SIG-M5 treated with dmso at 0.1 percent for 504 hours (cell line): ENCODE data around the gene CHCHD6.

Experiments
- DNase-seq: peaks from one replicate; lab custom pipeline; 2025; ENCODE audit not compliant: unreplicated experiment; lab: John Stamatoyannopoulos, UW

The CHCHD6 gene

GRCh38 chr3:126857928-126858327 lies 153.9 kb downstream of the CHCHD6 start:
- DNase-seq = no peak

GRCh38 chr3:126858401-126858800 lies 154.4 kb downstream of the CHCHD6 start:
- no peak for DNase-seq

GRCh38 chr3:126858887-126859286 lies 154.8 kb downstream of the CHCHD6 start:
- no peak for DNase-seq

GRCh38 chr3:126859415-126860246 lies 155.6 kb downstream of the CHCHD6 start:
- no peak for DNase-seq

- DNase-seq = no peak
These were observed 161.7 kb downstream of the CHCHD6 start for GRCh38 chr3:126865736-126866135.

- DNase-seq = no peak
These were observed 162.2 kb downstream of the CHCHD6 start for GRCh38 chr3:126866175-126866759.

- DNase-seq = no peak
These were observed 163.3 kb downstream of the CHCHD6 start for GRCh38 chr3:126867190-126867862.

- DNase-seq = no peak
These were observed 163.8 kb downstream of the CHCHD6 start for GRCh38 chr3:126867863-126868200.

- no peak for DNase-seq
These were observed 166.7 kb downstream of the CHCHD6 start for GRCh38 chr3:126870608-126871210.

- no peak for DNase-seq
These were observed 168.8 kb downstream of the CHCHD6 start for GRCh38 chr3:126872701-126873342.

- DNase-seq = no peak
These were observed 169.4 kb downstream of the CHCHD6 start for GRCh38 chr3:126873416-126873815.

GRCh38 chr3:126878664-126879063 lies 174.6 kb downstream of the CHCHD6 start:
- DNase-seq = no peak

- no peak for DNase-seq
These were observed 176.9 kb downstream of the CHCHD6 start for GRCh38 chr3:126880901-126881300.

- DNase-seq = no peak
These were observed 177.8 kb downstream of the CHCHD6 start for GRCh38 chr3:126881861-126882260.

- no peak for DNase-seq
These were observed 179.2 kb downstream of the CHCHD6 start for GRCh38 chr3:126883241-126883640.

GRCh38 chr3:126885425-126885824 lies 181.4 kb downstream of the CHCHD6 start:
- DNase-seq = no peak

- no peak for DNase-seq
These were observed 182.2 kb downstream of the CHCHD6 start for GRCh38 chr3:126886217-126886616.

- no peak for DNase-seq
These were observed 183.6 kb downstream of the CHCHD6 start for GRCh38 chr3:126887686-126888085.

GRCh38 chr3:126888186-126888760 lies 184.2 kb downstream of the CHCHD6 start:
- no peak for DNase-seq

GRCh38 chr3:126889276-126890201 lies 185.5 kb downstream of the CHCHD6 start:
- DNase-seq = no peak
